OCI-LY1 (cell line): ENCODE measurements around the gene OAS3.

Source experiments
- H2AFZ ChIP-seq: fragments of 200-600 bp; sonication (generic), shearing (Covaris generic); 2 replicates; pipeline ENCODE4 v1.6.0; 2014; ENCODE audit warnings: antibody characterized with exemption, mild to moderate bottlenecking, low read length
- H3F3A ChIP-seq: fragments of 200-600 bp; sonication (generic), shearing (Covaris generic); 2 replicates; pipeline ENCODE4 v1.6.0; 2014; ENCODE audit warnings: mild to moderate bottlenecking, antibody characterized with exemption, low read length, moderate library complexity; ENCODE audit not compliant: insufficient read depth
- H3K27ac ChIP-seq: fragments of 200-600 bp; sonication (generic); 2 replicates; pipeline ENCODE4 v1.5.1; 2014; ENCODE audit warnings: low read length, mixed run types, mild to moderate bottlenecking, low read depth; ENCODE audit not compliant: poor library complexity, severe bottlenecking
- H3K27me3 ChIP-seq: fragments of 200-600 bp; sonication (generic); 2 replicates; pipeline ENCODE4 v1.6.0; 2014; ENCODE audit warnings: antibody characterized with exemption, mild to moderate bottlenecking, low read length, moderate library complexity; ENCODE audit not compliant: insufficient read depth
- H3K36me3 ChIP-seq: fragments of 200-600 bp; sonication (generic); 2 replicates; pipeline ENCODE4 v1.6.1; 2014; ENCODE audit warnings: mild to moderate bottlenecking, antibody characterized with exemption, low read length, moderate library complexity, mixed read lengths; ENCODE audit not compliant: insufficient read depth
- H3K4me1 ChIP-seq: fragments of 200-600 bp; sonication (generic); 2 replicates; pipeline ENCODE4 v1.5.1; 2014; ENCODE audit warnings: mild to moderate bottlenecking, low read length, moderate library complexity; ENCODE audit not compliant: insufficient read depth, severe bottlenecking
- H3K4me2 ChIP-seq: fragments of 200-600 bp; sonication (generic), shearing (Covaris generic); 2 replicates; pipeline ENCODE4 v1.6.1; 2014; ENCODE audit warnings: low read length
- H3K4me3 ChIP-seq: fragments of 200-600 bp; sonication (generic); 2 replicates; pipeline ENCODE4 v1.5.1; 2014; ENCODE audit warnings: low read length, low read depth, mild to moderate bottlenecking, mixed read lengths; ENCODE audit not compliant: poor library complexity, severe bottlenecking
- H3K79me2 ChIP-seq: fragments of 200-600 bp; shearing (Covaris generic); 2 replicates; pipeline ENCODE4 v1.6.1; 2016; ENCODE audit warnings: mixed run types, low read length, mixed read lengths; ENCODE audit not compliant: insufficient read depth
- H3K9ac ChIP-seq: fragments of 200-600 bp; sonication (generic), shearing (Covaris generic); 2 replicates; pipeline ENCODE4 v1.6.1; 2014; ENCODE audit warnings: mild to moderate bottlenecking, low read length, mixed read lengths
- H3K9me2 ChIP-seq: fragments of 200-600 bp; sonication (generic), shearing (Covaris generic); 2 replicates; pipeline ENCODE4 v1.6.1; 2014; ENCODE audit warnings: low read depth, mild to moderate bottlenecking, low read length, mixed read lengths
- H3K9me3 ChIP-seq: fragments of 200-600 bp; shearing (Covaris generic); 2 replicates; pipeline ENCODE4 v1.6.1; 2014; ENCODE audit warnings: low read length, mixed read lengths
- H4K20me1 ChIP-seq: fragments of 200-600 bp; sonication (generic), shearing (Covaris generic); 2 replicates; pipeline ENCODE4 v1.6.0; 2016; ENCODE audit warnings: mild to moderate bottlenecking, low read length; ENCODE audit not compliant: insufficient read depth
- EZH2 ChIP-seq: fragments of 200-600 bp; sonication (generic), shearing (Covaris generic); IDR thresholded peaks from 2 replicates; pipeline ENCODE4 v1.8.0; 2017; ENCODE audit warnings: borderline replicate concordance, mixed run types, mild to moderate bottlenecking, antibody characterized with exemption, low read length, moderate library complexity, mixed read lengths
- TF ChIP-seq, protein P1 (sequence below): fragments of 200-600 bp; sonication (generic), shearing (Covaris generic); IDR thresholded peaks from 2 replicates; pipeline ENCODE4 v1.5.1; 2017; ENCODE audit warnings: mild to moderate bottlenecking, antibody characterized with exemption, low read length, moderate library complexity, mixed read lengths

The OAS3 gene

DNA sequence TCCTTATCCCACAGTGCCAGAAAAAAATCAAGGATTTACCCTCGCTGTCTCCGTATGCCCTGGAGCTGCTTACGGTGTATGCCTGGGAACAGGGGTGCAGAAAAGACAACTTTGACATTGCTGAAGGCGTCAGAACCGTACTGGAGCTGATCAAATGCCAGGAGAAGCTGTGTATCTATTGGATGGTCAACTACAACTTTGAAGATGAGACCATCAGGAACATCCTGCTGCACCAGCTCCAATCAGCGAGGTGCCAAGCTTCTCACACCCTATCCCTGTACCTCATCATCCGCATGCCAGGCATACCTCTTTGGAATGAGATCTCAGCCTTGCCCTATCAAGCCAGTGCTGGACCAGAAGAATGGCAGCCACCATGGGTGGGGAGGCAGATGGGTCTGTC lies 59.2 kb downstream of the OAS3 start:
- Histone ChIP-seq H3K4me1 (peaks cover 28% of the 10 kb centered on the region), H3K4me2 (no peak overlapping the region)

DNA sequence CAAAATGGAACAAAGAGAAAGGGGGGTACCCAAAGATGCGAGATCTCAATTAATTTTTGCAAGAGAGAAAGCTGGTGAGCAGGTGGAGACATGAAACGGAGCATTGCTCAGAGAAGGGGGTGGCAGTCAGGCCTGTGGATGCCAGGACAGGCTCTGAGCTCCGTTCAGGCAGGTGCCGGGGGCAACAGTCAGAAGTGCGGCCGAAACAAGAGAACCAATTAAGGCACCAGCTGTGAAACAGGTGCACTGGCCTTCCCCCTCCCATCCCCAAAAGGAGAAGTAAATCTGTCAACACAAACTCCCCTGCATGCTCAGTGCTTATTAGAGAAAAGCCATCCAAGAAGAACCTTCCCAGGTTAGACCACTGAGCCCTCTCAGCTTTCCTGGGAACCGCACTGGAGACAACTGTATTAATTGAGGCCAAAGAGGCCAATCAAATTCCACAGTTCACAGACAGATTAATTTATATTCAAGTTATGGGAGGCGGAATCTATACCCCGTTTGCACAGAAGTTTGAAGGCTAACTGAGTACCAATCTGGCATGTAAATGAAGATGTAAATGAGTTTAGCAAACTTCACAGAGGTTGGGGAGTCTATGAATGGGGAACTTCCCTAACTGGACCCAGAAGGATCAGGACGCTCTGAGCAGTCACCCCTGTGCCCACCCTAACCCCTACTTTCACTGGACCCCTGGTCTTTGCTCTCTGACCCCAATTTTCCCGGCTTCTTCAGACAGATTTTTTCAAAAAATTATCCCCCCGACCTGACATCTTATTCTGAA lies 60.9 kb downstream of the OAS3 start:
- Histone ChIP-seq H4K20me1 (no peaks in the 10 kb centered on the region), H3K79me2 (no peaks in the 10 kb centered on the region), H3K9ac (peak overlapping the region; percentile 16; the same call in 1 of the 2 replicates), H3K4me3 (no peak overlapping the region), H3K27me3 (no peaks in the 10 kb centered on the region), H3K4me1 (peaks cover 24% of the 10 kb centered on the region), H3K9me3 (peaks cover 12% of the 10 kb centered on the region), H3F3A (0 out of 2 replicates have a peak, but pooled peaks cover 4% of the 10 kb centered on the region), H3K36me3 (peaks cover 19% of the 10 kb centered on the region), H3K4me2 (peak overlapping the region; percentile 33; the same call in 1 of the 2 replicates), H3K9me2 (no peaks in the 10 kb centered on the region), H2AFZ (no peak overlapping the region), H3K27ac (peak overlapping the region; percentile 96)
- no peak for TF ChIP-seq EZH2
- TF ChIP-seq, protein P1, sequence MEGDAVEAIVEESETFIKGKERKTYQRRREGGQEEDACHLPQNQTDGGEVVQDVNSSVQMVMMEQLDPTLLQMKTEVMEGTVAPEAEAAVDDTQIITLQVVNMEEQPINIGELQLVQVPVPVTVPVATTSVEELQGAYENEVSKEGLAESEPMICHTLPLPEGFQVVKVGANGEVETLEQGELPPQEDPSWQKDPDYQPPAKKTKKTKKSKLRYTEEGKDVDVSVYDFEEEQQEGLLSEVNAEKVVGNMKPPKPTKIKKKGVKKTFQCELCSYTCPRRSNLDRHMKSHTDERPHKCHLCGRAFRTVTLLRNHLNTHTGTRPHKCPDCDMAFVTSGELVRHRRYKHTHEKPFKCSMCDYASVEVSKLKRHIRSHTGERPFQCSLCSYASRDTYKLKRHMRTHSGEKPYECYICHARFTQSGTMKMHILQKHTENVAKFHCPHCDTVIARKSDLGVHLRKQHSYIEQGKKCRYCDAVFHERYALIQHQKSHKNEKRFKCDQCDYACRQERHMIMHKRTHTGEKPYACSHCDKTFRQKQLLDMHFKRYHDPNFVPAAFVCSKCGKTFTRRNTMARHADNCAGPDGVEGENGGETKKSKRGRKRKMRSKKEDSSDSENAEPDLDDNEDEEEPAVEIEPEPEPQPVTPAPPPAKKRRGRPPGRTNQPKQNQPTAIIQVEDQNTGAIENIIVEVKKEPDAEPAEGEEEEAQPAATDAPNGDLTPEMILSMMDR, result no peak

More for the DNA sequence above, 59.2 kb downstream of the OAS3 start:
- Histone ChIP-seq H3K9ac (no peak overlapping the region), H2AFZ (no peak overlapping the region), H3K4me3 (no peak overlapping the region), H3F3A (0 out of 2 replicates have a peak, but pooled peaks cover 4% of the 10 kb centered on the region), H3K9me2 (no peaks in the 10 kb centered on the region), H3K79me2 (no peaks in the 10 kb centered on the region), H3K36me3 (peaks cover 19% of the 10 kb centered on the region), H3K27me3 (no peaks in the 10 kb centered on the region), H4K20me1 (no peaks in the 10 kb centered on the region), H3K9me3 (peaks cover 12% of the 10 kb centered on the region), H3K27ac (peak overlapping the region; percentile 96)
- TF ChIP-seq EZH2, result no peak
- TF ChIP-seq, protein P1, result no peak

DNA sequence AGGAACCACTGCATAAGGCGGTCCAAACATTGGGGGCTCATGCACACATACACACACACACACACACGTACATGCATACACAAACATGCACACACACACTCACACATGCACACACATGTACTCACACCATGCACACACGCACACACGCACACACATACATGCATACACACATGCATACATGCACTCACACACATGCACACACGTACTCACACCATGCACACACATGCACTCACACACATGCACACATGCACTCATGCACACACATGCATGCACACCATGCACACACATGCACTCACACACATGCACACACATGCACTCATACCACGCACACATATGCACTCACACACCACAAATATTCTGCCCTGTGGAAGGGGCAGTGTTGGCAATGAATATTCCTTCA lies 62.2 kb downstream of the OAS3 start:
- H3K36me3 ChIP-seq, result peaks cover 19% of the 10 kb centered on the region
- TF ChIP-seq, protein P1, result no peak
- no peak for TF ChIP-seq EZH2
- no peaks in the 10 kb centered on the region for H4K20me1 ChIP-seq
- peaks cover 24% of the 10 kb centered on the region for H3K4me1 ChIP-seq
- H3K4me3 ChIP-seq, result no peak overlapping the region
- 0 out of 2 replicates have a peak, but pooled peaks cover 4% of the 10 kb centered on the region for H3F3A ChIP-seq
- no peak overlapping the region for H3K4me2 ChIP-seq
- H3K27me3 ChIP-seq, result no peaks in the 10 kb centered on the region
- H3K9me2 ChIP-seq, result no peaks in the 10 kb centered on the region
- no peaks in the 10 kb centered on the region for H3K79me2 ChIP-seq
- peak overlapping the region; percentile 96 for H3K27ac ChIP-seq
- no peak overlapping the region for H3K9ac ChIP-seq
- no peak overlapping the region for H2AFZ ChIP-seq
- peaks cover 12% of the 10 kb centered on the region for H3K9me3 ChIP-seq
